Aorta (tissue), 5 donors: ENCODE data around the gene PPM1E. TPM values are rescaled to one million over a fixed set of nuclear protein-coding genes. Genes with fewer than 3 reads are reported as not detected.

ENCODE experiments used
- ATAC-seq: fragments of 200-7000 bp; cut with Tn5 transposase; one replicate; pipeline ENCODE4 v1.9.1; 2022; ENCODE audit warnings: moderate library complexity; ENCODE audit not compliant: low FRiP score
- DNase-seq, 2 donors: peaks; one replicate each; pipeline ENCODE4 v3.0.0-alpha.2; 2020
- H3K27ac ChIP-seq, 2 donors: one replicate each; pipeline ENCODE4 v1.5.1; 2013; ENCODE audit warnings: low read length in 2 of 2, mild to moderate bottlenecking in 2 of 2, moderate library complexity in 2 of 2, control low read depth in 1 of 2, inconsistent platforms in 1 of 2, low read depth in 1 of 2
- H3K27me3 ChIP-seq, 2 donors: one replicate each; pipeline ENCODE4 v1.6.1; 2013; ENCODE audit warnings: control low read depth in 1 of 2, low read length in 1 of 2, mild to moderate bottlenecking in 1 of 2, moderate library complexity in 1 of 2; ENCODE audit not compliant: insufficient read depth in 2 of 2, control insufficient read depth in 1 of 2
- H3K36me3 ChIP-seq, 2 donors: one replicate each; pipeline ENCODE4 v1.6.1; 2013; ENCODE audit warnings: control low read depth in 1 of 2, low read length in 1 of 2, mild to moderate bottlenecking in 1 of 2; ENCODE audit not compliant: insufficient read depth in 2 of 2, control insufficient read depth in 1 of 2
- H3K4me1 ChIP-seq, 2 donors: one replicate each; pipeline ENCODE4 v1.6.1; 2013; ENCODE audit warnings: low read length in 2 of 2, control low read depth in 1 of 2, mild to moderate bottlenecking in 1 of 2, moderate library complexity in 1 of 2; ENCODE audit not compliant: insufficient read depth in 2 of 2, control insufficient read depth in 1 of 2
- H3K4me3 ChIP-seq, 2 donors: one replicate each; pipeline ENCODE4 v1.5.1; 2013; ENCODE audit warnings: low read length in 2 of 2, control low read depth in 1 of 2, mild to moderate bottlenecking in 1 of 2
- H3K9me3 ChIP-seq: one replicate; pipeline ENCODE4 v1.6.1; 2013; ENCODE audit warnings: mild to moderate bottlenecking, low read length; ENCODE audit not compliant: control insufficient read depth
- WGBS, 2 donors: extraction: QIAGEN DNeasy Blood & Tissue Kit; methylation state at CpG; one replicate each; pipeline ENCODE4 v1.1.7; 2013; 5-methylcytosine and 5-hydroxymethylcytosine counted together
- intact Hi-C, 2 donors: fragments of 100-400 bp; cut with DNase I; formaldehyde crosslinking; loops; one replicate each; pipeline versions ENCODE4 v1.14.2 to v1.15.0; 2022
- polyA plus RNA-seq, 2 donors: library from polyadenylated mRNA; stranded (reverse); fragments of 200-250 nt; gene quantifications; one replicate each; pipeline ENCODE4 v1.2.3, GENCODE V29; 2013
- total RNA-seq, 2 donors: library from RNA; stranded (reverse); fragmentation: NEBNext Ultra II Directional; extraction: Animal tissue kit (Norgen Biotek cat#: 25700); gene quantifications; one replicate each; pipeline ENCODE4 v1.2.1, GENCODE V29; 2021
- donor health status: healthy with polysubstance abuse.
- donor health status: Bipolar disorder and iron deficiency.
- donor health status: DM: no; HTN: no; CAD: no.
- donor health status: DM: no; HTN: no; CAD: no.
- donor health status: DM: yes; HTN: yes; CAD: no.

Gene PPM1E
- total and polyA plus RNA-seq, 4 donors = 0.06 to 0.21 TPM; not detected in 2

- no peaks in the 10 kb centered on the region for H3K27me3 ChIP-seq
- no peak overlapping the region for H3K4me3 ChIP-seq
- no peak for DNase-seq
- no peak overlapping the region for H3K27ac ChIP-seq
- no peaks in the 10 kb centered on the region for H3K36me3 ChIP-seq
- H3K4me1 ChIP-seq = no peaks in the 10 kb centered on the region
- intact Hi-C loops = no loop called here
- ATAC-seq = no peak
- no peaks in the 10 kb centered on the region for H3K9me3 ChIP-seq
These were observed 58.1 kb downstream of the PPM1E start for GRCh38 chr17:58813712-58814111.

DNA sequence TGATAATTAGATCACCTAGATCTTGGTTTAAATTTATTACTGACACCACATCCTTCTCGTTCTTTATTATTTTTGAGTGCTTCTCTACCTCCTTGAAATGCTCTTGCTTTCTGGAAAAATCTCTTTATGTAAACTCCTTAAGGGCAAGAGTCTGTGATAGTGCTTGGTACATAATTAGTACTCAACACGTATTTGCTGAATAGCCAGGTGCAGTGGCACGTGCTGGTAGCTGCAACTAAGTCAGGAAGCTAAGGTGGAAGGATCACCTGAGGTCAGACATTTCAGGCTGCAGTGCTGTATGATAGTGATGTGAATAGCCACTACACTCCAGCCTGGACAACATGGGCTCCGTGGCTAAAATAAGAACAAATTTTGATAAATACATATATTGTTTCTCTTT is 63.0 kb downstream of the PPM1E start:
- Histone ChIP-seq H3K27me3 (no peaks in the 10 kb centered on the region), H3K4me3 (no peak overlapping the region), H3K36me3 (no peaks in the 10 kb centered on the region), H3K9me3 (no peaks in the 10 kb centered on the region), H3K4me1 (no peaks in the 10 kb centered on the region), H3K27ac (no peak overlapping the region)
- intact Hi-C loops = no loop called here
- ATAC-seq = no peak
- no peak for DNase-seq
- 71 to 79% methylated on average over 4 of the region's 4 CpGs for WGBS, 2 donors

DNA sequence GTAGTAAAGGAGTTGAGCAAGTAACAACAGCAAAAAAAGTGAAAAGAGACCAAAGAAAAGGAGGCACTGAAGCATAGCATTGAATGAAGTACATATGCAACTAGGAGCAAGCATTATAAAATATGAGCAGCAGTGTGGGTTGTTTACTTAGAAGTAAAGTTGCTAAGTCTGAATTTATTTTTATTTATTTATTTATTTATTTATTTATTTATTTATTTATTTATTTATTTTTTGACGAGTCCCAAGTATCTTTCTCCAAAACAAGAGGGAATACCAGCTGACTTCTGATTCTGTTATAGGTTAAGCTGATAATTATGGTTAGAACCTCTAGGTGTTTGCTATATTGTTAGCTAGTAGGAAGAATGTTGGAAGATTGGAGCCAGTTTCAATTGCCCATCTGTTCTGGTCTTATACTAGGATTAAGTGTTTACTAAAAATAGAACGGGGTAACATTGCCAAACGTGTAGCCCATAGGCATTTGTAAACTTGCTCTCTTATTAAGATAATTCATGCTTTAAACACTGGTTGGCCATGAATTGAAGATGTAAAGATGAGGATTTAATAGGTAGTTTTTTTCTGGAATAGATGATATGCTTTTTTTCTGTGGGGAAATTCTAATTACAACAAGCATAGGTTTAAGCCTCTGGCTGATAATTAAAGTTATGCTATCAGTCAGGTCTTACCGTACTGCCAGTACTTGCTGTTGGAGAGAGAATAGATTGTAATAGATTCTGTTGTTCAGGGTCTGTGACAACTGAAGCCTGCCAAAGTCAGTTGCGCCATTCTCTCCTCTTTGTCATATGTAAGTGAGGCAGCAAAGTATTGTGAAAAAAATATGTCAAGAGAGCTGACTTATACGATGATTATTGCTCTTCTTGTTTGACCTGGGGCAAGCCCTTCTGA is 66.7 kb downstream of the PPM1E start:
- H3K9me3 ChIP-seq = no peaks in the 10 kb centered on the region
- no peak overlapping the region for H3K27ac ChIP-seq
- no peaks in the 10 kb centered on the region for H3K36me3 ChIP-seq
- 47 to 58% methylated on average over 6 of the region's 6 CpGs for WGBS, 2 donors
- no peak for ATAC-seq
- no peaks in the 10 kb centered on the region for H3K27me3 ChIP-seq
- no peaks in the 10 kb centered on the region for H3K4me1 ChIP-seq
- intact Hi-C loops = no loop called here
- no peak for DNase-seq
- H3K4me3 ChIP-seq = no peak overlapping the region

DNA sequence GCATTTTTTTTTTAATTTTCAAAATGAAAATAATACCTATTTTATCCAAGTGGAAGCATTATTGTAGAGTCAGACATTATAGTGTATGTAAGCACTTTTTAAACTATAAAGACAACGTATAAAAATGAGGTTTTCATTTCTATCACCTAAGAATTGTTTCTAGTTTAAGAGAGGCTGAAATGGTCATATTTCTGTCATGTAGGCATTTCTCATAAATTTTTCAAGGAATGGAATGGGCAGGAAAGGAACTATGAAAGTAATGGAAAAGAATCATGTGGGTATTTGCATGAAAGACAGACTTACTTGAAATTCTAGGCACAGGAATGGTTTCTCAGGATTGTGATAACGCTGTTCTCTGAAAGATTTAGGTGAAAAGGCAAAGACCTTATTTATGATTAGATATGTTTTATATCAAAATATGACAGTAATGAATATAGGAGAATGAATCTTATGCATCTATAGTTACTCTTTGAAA is 67.4 kb downstream of the PPM1E start:
- H3K9me3 ChIP-seq = no peaks in the 10 kb centered on the region
- H3K27me3 ChIP-seq = no peaks in the 10 kb centered on the region
- H3K4me1 ChIP-seq = no peaks in the 10 kb centered on the region
- ATAC-seq (no peak), DNase-seq (no peak)
- H3K4me3 ChIP-seq = no peak overlapping the region
- no peaks in the 10 kb centered on the region for H3K36me3 ChIP-seq
- WGBS, 2 donors = 31 to 52% methylated on average over 2 of the region's 2 CpGs
- no peak overlapping the region for H3K27ac ChIP-seq
- intact Hi-C loops = no loop called here

DNA sequence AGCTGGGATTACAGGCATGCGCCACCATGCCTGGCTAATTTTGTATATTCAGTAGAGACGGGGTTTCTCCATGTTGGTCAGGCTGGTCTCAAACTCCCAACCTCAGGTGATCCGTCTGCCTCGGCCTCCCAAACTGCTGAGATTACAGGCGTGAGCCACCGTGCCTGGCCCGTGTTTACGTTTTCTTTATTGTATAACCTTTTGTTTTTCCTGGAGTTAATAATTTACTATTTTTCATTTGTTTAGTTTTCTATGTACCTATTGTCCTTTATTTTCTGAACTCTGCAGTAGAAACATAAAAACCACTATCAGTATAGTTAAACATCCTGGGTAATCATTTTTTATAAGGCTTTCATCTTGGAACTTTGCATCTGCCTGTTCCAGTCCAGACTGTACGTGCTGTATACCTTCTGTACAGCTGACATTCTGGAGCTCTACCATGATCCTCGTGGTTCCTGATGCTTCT is 73.6 kb downstream of the PPM1E start:
- Histone ChIP-seq H3K9me3 (peaks cover 2% of the 10 kb centered on the region), H3K36me3 (no peaks in the 10 kb centered on the region), H3K4me3 (no peak overlapping the region), H3K27ac (no peak overlapping the region), H3K4me1 (no peaks in the 10 kb centered on the region), H3K27me3 (no peaks in the 10 kb centered on the region)
- 92 to 94% methylated on average over 10 of the region's 10 CpGs for WGBS, 2 donors
- DNase-seq (no peak), ATAC-seq (no peak)
- intact Hi-C loops = no loop called here

GRCh38 chr17:58831780-58832179 is 76.1 kb downstream of the PPM1E start:
- Histone ChIP-seq H3K4me1 (no peaks in the 10 kb centered on the region), H3K27ac (no peak overlapping the region), H3K36me3 (no peaks in the 10 kb centered on the region), H3K4me3 (no peak overlapping the region), H3K27me3 (no peaks in the 10 kb centered on the region), H3K9me3 (peaks cover 2% of the 10 kb centered on the region)
- WGBS, 2 donors = 84 to 93% methylated on average over 1 of the region's 1 CpG
- no peak for ATAC-seq
- intact Hi-C loops = no loop called here
- DNase-seq = no peak

DNA sequence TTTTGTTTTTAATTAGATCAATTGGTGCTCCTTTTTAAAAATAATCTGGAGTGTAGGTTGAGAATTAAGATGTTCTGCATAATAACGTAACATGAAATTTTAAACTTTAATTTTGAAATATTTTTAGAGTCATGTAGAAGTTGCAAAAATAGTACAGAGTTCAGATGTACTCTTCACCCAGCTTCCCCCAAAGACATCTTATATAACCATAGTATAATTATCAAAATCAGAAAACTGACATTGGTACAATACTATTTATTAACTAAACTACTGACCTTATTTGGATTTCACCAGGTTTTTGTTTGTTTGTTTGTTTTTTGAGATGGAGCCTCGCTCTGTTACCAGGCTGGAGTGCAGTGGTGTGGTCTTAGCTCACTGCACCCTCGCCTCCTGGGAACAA is 76.9 kb downstream of the PPM1E start:
- no peaks in the 10 kb centered on the region for H3K4me1 ChIP-seq
- DNase-seq (no peak), ATAC-seq (no peak)
- H3K36me3 ChIP-seq = no peaks in the 10 kb centered on the region
- 87 to 89% methylated on average over 3 of the region's 3 CpGs for WGBS, 2 donors
- no peak overlapping the region for H3K4me3 ChIP-seq
- no peaks in the 10 kb centered on the region for H3K27me3 ChIP-seq
- no peak overlapping the region for H3K27ac ChIP-seq
- intact Hi-C loops = no loop called here
- peaks cover 2% of the 10 kb centered on the region for H3K9me3 ChIP-seq

DNA sequence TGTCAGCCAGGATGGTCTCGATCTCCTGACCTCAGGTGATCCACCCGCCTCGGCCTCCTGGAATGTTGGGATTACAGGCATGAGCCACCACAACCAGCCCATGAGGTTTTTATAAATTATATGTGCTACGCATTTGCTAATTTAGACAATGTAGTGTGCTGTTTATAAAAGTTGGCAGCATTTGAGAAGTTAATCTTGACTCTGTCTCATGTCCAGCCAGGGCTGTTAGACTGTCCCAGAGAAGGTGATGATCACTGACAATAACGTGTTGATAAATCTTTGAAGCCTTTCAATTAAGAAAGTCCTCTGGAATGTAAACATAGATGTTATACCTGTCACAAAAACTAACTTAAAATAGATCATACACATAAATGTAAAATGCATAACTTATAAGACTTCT is 82.0 kb downstream of the PPM1E start:
- Histone ChIP-seq H3K36me3 (no peaks in the 10 kb centered on the region), H3K9me3 (peaks cover under 1% of the 10 kb centered on the region), H3K4me3 (no peak overlapping the region), H3K27ac (no peak overlapping the region), H3K4me1 (no peaks in the 10 kb centered on the region), H3K27me3 (no peaks in the 10 kb centered on the region)
- 81 to 85% methylated on average over 5 of the region's 5 CpGs for WGBS, 2 donors
- intact Hi-C loops = no loop called here
- no peak for ATAC-seq
- DNase-seq = no peak
